Neuron (in vitro differentiated cells): ENCODE data around the gene TFIP11.

Source experiments
- H2AFZ ChIP-seq: one replicate; pipeline ENCODE4 v1.6.1; 2013; ENCODE audit warnings: low read depth, mild to moderate bottlenecking, inconsistent platforms, low read length, moderate library complexity
- H3K27me3 ChIP-seq: one replicate; pipeline ENCODE4 v1.6.1; 2013; ENCODE audit warnings: low read length; ENCODE audit not compliant: insufficient read depth
- H3K36me3 ChIP-seq: one replicate; pipeline ENCODE4 v1.6.1; 2013; ENCODE audit warnings: low read length; ENCODE audit not compliant: insufficient read depth
- H3K4me1 ChIP-seq: one replicate; pipeline ENCODE4 v1.6.1; 2013; ENCODE audit warnings: low read length; ENCODE audit not compliant: insufficient read depth
- H3K4me3 ChIP-seq: 2 replicates; pipeline ENCODE4 v1.5.1; 2013; ENCODE audit warnings: mild to moderate bottlenecking, low read length, moderate library complexity
- H3K9me3 ChIP-seq: one replicate; pipeline ENCODE4 v1.6.1; 2013; ENCODE audit warnings: low read length

Gene TFIP11

GRCh38 chr22:26453812-26454500 lies 58.3 kb downstream of the TFIP11 start:
- Histone ChIP-seq H3K4me1 (no peaks in the 10 kb centered on the region), H2AFZ (no peak overlapping the region), H3K36me3 (peaks cover 58% of the 10 kb centered on the region), H3K4me3 (no peak overlapping the region), H3K9me3 (peaks cover 3% of the 10 kb centered on the region), H3K27me3 (no peaks in the 10 kb centered on the region)

- Histone ChIP-seq H2AFZ (no peak overlapping the region), H3K27me3 (no peaks in the 10 kb centered on the region), H3K4me1 (no peaks in the 10 kb centered on the region), H3K36me3 (peaks cover 53% of the 10 kb centered on the region), H3K9me3 (peaks cover 3% of the 10 kb centered on the region), H3K4me3 (no peak overlapping the region)
Observed at GRCh38 chr22:26453216-26453615, 59.1 kb downstream of the TFIP11 start.

DNA sequence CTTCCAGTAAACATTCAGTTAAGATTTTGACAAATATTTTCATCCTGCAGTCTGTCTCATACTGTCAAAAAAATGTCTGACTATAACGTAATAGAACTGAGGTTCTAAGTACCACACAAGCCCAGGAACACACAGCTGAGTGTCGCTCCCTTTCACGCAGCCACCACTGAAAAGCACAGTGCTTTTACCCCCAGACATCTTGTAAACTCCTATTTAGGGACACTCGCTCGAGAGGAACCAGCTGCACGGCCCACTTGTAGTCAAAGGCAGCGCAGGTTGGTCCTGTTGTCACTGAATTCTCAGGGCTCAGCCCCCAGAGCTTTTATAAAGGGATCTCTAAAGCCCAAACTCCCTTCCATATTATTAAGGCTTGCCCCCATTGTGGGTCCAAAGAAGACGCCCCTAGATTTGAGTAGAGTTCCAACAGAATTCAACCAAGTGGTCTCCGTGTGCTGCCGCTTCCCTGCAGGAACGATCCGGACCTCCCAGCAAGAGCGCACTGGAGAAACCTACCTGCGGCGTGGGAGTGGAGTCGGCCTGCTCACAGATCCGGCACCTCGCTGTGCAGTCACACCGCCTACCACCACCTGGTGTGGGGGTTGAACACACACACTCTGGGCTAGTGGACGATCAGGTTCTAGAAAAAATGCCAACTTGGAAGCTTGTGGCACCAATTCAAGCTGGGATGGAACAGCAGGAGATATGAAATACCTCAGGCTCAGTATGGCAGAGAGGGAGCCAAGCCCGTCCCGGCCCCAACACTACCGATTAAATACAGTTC lies 59.8 kb downstream of the TFIP11 start:
- Histone ChIP-seq H3K4me1 (no peaks in the 10 kb centered on the region), H3K36me3 (peaks cover 45% of the 10 kb centered on the region), H3K9me3 (peaks cover 3% of the 10 kb centered on the region), H3K27me3 (no peaks in the 10 kb centered on the region), H2AFZ (no peak overlapping the region), H3K4me3 (no peak overlapping the region)

DNA sequence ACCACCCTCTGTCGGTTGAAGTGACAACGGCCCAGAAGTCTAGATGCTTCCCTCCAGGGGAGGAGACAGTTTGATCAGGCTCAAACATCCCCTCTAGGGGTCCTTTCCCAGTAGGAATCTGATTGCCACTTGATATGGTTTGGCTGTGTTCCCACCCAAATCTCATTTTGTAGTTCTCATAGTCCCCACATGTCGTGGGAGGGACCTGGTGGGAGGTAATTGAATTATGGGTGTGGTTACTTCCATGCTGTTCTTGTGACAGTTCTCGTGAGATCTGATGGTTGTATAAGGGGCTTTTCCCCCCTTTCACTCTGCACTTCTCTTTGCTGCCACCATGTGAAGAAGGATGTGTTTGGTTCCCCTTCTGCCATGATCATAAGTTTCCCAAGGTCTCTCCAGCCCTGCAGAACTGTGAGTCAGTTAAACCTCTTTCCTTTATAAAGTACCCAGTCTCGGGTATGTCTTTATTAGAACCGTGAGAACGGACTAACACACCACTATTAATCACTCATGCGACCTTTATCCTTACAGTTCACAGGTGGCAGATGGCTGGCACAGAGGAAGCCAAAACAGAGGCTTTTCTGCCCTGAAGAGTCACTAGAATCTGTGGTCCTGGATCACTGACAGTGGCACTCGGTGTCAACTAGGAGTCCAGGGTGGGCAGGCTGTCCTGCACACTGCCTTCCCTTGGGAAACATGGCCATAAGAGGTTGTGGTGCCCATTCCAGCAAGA lies 61.7 kb downstream of the TFIP11 start:
- Histone ChIP-seq H3K4me3 (no peak overlapping the region), H3K27me3 (no peaks in the 10 kb centered on the region), H3K9me3 (no peaks in the 10 kb centered on the region), H2AFZ (no peak overlapping the region), H3K36me3 (peaks cover 37% of the 10 kb centered on the region), H3K4me1 (no peaks in the 10 kb centered on the region)

GRCh38 chr22:26448941-26449340 lies 63.3 kb downstream of the TFIP11 start:
- H3K4me1 ChIP-seq, result no peaks in the 10 kb centered on the region
- peaks cover 35% of the 10 kb centered on the region for H3K36me3 ChIP-seq
- no peaks in the 10 kb centered on the region for H3K27me3 ChIP-seq
- H3K4me3 ChIP-seq, result no peak overlapping the region
- H3K9me3 ChIP-seq, result no peaks in the 10 kb centered on the region
- no peak overlapping the region for H2AFZ ChIP-seq

- no peak overlapping the region for H3K4me3 ChIP-seq
- no peaks in the 10 kb centered on the region for H3K27me3 ChIP-seq
- peaks cover 28% of the 10 kb centered on the region for H3K36me3 ChIP-seq
- no peaks in the 10 kb centered on the region for H3K4me1 ChIP-seq
- no peak overlapping the region for H2AFZ ChIP-seq
- no peaks in the 10 kb centered on the region for H3K9me3 ChIP-seq
Observed at GRCh38 chr22:26448334-26448733, 63.9 kb downstream of the TFIP11 start.

- Histone ChIP-seq H3K4me3 (no peak overlapping the region), H2AFZ (no peak overlapping the region), H3K36me3 (peaks cover 23% of the 10 kb centered on the region), H3K9me3 (no peaks in the 10 kb centered on the region), H3K4me1 (no peaks in the 10 kb centered on the region), H3K27me3 (no peaks in the 10 kb centered on the region)
Observed at GRCh38 chr22:26447584-26448329, 64.5 kb downstream of the TFIP11 start.

- no peak overlapping the region for H3K4me3 ChIP-seq
- no peaks in the 10 kb centered on the region for H3K9me3 ChIP-seq
- H3K4me1 ChIP-seq, result no peaks in the 10 kb centered on the region
Observed at GRCh38 chr22:26446808-26447515, 65.3 kb downstream of the TFIP11 start.

GRCh38 chr22:26445577-26446275 lies 66.5 kb downstream of the TFIP11 start:
- H3K36me3 ChIP-seq, result peaks cover 6% of the 10 kb centered on the region
- H3K27me3 ChIP-seq, result no peaks in the 10 kb centered on the region
- H3K9me3 ChIP-seq, result no peaks in the 10 kb centered on the region
- no peak overlapping the region for H3K4me3 ChIP-seq
- H3K4me1 ChIP-seq, result no peaks in the 10 kb centered on the region
- H2AFZ ChIP-seq, result no peak overlapping the region

More at GRCh38 chr22:26446808-26447515, 65.3 kb downstream of the TFIP11 start:
- Histone ChIP-seq H3K36me3 (peaks cover 15% of the 10 kb centered on the region), H2AFZ (no peak overlapping the region), H3K27me3 (no peaks in the 10 kb centered on the region)

DNA sequence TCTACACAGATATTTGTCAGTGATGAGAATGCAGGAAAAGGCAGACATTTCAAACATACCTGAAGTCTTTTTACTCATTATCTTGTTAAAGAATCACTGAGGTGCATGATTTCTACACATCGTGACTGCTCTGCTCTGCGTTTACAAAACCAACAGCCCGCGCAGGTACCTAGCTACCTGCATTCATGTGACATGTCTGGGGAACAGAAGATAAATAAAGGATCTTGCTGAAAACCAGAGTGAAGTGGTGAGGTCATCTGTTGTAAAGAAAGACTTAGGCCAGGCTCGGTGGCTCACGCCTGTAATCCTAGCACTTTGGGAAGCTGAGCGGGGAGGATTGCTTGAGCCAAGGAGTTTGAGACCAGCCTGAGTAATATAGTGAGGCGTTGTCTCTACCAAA lies 67.5 kb downstream of the TFIP11 start:
- peaks cover 3% of the 10 kb centered on the region for H3K36me3 ChIP-seq
- no peaks in the 10 kb centered on the region for H3K9me3 ChIP-seq
- no peaks in the 10 kb centered on the region for H3K4me1 ChIP-seq
- no peaks in the 10 kb centered on the region for H3K27me3 ChIP-seq
- H3K4me3 ChIP-seq, result no peak overlapping the region
- no peak overlapping the region for H2AFZ ChIP-seq

GRCh38 chr22:26443901-26444690 lies 68.2 kb downstream of the TFIP11 start:
- Histone ChIP-seq H3K36me3 (no peaks in the 10 kb centered on the region), H3K4me3 (no peak overlapping the region), H3K27me3 (no peaks in the 10 kb centered on the region), H2AFZ (no peak overlapping the region), H3K9me3 (no peaks in the 10 kb centered on the region), H3K4me1 (no peaks in the 10 kb centered on the region)
